T-helper 1 cell treated with Interleukin-12 subunit alpha and Interleukin-12 subunit beta and Interleukin-4 antibody, amounts not matched to agents 30 μg/mL and 1 μg/mL, for 36 hours (primary cell): Measurements from ENCODE around the gene ZNF398.

ENCODE experiments used
- H3K27ac Mint-ChIP-seq: one replicate; pipeline ENCODE4 v1.8.0; 2021; ENCODE audit warnings: mild to moderate bottlenecking, mixed read lengths
- H3K27me3 Mint-ChIP-seq: one replicate; pipeline ENCODE4 v1.8.0; 2021; ENCODE audit warnings: low read depth, mixed read lengths
- H3K36me3 Mint-ChIP-seq: one replicate; pipeline ENCODE4 v1.8.0; 2021; ENCODE audit warnings: low read depth, mixed read lengths
- H3K4me1 Mint-ChIP-seq: one replicate; pipeline ENCODE4 v1.8.0; 2021; ENCODE audit warnings: low read depth, mixed read lengths
- H3K4me3 Mint-ChIP-seq: one replicate; pipeline ENCODE4 v1.8.0; 2021; ENCODE audit warnings: mild to moderate bottlenecking, moderate library complexity, mixed read lengths
- H3K9me3 Mint-ChIP-seq: one replicate; pipeline ENCODE4 v1.8.0; 2021; ENCODE audit warnings: mixed read lengths

The ZNF398 gene

DNA sequence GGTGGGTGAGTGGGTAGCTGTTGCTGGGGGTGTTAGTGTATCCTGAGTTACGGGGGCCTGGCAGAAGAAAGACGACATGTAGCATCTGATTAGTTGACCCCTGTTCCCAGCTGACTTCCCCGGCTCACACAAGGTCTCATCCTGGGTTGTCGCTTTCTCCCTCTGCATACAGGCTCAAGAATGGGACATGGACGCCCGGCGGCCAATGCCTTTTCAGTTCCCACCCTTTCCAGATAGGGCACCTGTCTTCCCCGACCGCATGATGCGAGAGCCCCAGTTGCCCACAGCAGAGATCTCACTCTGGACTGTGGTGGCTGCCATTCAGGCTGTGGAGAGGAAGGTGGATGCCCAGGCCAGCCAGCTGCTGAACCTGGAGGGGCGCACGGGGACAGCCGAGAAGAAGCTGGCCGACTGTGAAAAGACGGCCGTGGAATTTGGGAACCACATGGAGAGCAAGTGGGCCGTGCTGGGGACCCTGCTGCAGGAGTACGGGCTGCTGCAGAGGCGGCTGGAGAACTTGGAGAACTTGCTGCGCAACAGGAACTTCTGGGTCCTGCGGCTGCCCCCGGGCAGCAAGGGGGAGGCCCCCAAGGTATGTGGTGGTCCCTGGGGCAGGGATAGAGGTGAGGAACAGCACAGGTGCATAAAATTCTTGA is 51.0 kb downstream of the ZNF398 start:
- H3K27me3 Mint-ChIP-seq: no peaks in the 10 kb centered on the region
- no peaks in the 10 kb centered on the region for H3K9me3 Mint-ChIP-seq
- H3K36me3 Mint-ChIP-seq: peaks cover 36% of the 10 kb centered on the region
- H3K4me1 Mint-ChIP-seq: peaks cover 42% of the 10 kb centered on the region
- no peak overlapping the region for H3K27ac Mint-ChIP-seq
- H3K4me3 Mint-ChIP-seq: no peak overlapping the region

DNA sequence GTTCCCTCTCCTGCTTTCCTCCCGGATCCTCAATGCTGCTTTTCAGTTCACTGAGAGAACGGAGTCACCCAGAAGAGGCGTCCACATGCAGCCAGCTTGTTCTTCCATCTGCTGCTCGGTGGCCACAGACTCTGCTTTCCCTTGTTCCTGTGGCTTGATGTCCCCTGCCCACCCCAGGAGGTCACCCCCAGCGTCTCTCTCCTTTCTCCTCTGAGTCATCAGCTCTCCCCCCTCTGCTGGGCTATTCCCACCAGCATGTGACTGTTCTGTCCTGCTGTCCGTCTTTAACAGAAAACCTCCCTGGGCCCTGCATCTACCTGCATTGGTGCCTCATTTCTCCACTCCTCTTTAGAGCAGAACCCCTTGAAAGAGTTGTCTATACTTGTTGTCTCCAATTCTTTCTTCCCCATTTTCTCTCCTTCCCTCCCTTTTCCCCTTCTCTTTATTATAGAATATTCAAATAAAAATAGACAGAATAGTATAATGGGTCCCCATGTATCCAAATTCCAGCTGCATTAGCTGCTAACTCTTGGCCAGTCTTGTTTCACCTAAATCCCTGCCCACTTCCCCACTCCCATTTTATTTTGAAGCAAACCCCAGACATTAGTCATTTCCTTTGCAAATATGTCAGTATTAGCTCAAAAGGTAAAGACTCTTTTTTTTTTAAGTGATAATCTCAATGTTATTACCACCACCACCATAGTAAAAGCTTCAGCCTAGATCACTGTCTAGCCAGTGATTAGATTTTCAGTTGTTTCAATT is 52.2 kb downstream of the ZNF398 start:
- H3K27ac Mint-ChIP-seq: peak overlapping the region; percentile 26
- peaks cover 45% of the 10 kb centered on the region for H3K36me3 Mint-ChIP-seq
- H3K4me3 Mint-ChIP-seq: no peak overlapping the region
- peaks cover 49% of the 10 kb centered on the region for H3K4me1 Mint-ChIP-seq
- H3K27me3 Mint-ChIP-seq: no peaks in the 10 kb centered on the region
- H3K9me3 Mint-ChIP-seq: no peaks in the 10 kb centered on the region

DNA sequence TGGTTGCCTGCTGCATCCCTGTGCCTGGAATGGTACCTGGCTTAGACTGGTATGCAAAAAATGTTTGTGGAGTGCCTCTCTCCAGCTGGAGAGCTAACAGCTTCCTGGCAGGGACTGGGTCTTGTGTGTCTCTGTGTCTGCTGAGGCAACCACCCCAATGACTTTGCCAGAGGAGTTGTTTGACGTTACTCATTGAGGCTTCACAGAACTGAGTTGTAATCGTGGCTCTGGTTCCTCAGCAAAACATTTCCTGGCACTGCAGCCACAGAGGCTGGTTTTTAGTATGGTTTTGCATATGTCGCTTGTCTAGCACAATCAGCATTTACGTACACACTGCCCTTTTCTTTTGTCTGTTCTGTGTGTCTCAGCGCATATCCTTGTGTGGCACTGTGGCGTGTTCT is 55.6 kb downstream of the ZNF398 start:
- H3K4me1 Mint-ChIP-seq: peaks cover 40% of the 10 kb centered on the region
- H3K9me3 Mint-ChIP-seq: no peaks in the 10 kb centered on the region
- H3K4me3 Mint-ChIP-seq: peak overlapping the region; percentile 62
- peak overlapping the region; percentile 96 for H3K27ac Mint-ChIP-seq
- no peaks in the 10 kb centered on the region for H3K27me3 Mint-ChIP-seq
- H3K36me3 Mint-ChIP-seq: peaks cover 63% of the 10 kb centered on the region

DNA sequence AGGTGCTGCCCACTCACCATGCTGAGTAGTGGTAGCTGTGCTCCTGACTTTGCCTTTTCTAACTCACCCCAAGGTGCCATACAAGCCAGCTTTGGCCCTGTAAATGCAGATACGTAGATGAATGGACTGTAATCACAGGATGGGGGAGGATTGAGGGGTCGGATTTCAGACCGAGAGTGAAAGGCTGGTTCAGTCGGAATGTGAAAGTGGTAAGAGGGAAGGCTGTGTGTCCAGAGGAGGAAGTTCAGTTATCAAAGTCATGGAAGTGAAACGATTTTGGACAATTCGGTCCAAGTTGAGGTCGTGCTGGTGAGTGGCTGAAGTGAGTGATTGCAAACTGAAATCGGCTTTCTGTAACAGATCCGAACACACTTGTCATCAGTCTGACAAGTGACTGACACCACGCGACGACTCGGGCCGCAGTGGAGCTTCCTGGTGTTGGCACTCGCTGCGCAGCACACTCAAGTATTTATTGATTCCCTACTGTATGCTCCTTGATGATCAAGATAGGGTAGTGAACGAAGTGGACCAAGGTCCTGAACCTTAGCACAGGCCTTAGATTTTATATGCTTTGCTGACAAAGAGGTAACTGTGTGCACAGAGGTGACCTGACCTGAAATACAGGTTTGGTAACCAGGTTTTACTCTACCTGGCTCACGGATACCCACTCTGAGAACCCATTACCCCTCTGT is 58.6 kb downstream of the ZNF398 start:
- no peaks in the 10 kb centered on the region for H3K9me3 Mint-ChIP-seq
- no peaks in the 10 kb centered on the region for H3K27me3 Mint-ChIP-seq
- peaks cover 35% of the 10 kb centered on the region for H3K4me1 Mint-ChIP-seq
- H3K27ac Mint-ChIP-seq: peak overlapping the region; percentile 71
- peaks cover 61% of the 10 kb centered on the region for H3K36me3 Mint-ChIP-seq
- H3K4me3 Mint-ChIP-seq: no peak overlapping the region

DNA sequence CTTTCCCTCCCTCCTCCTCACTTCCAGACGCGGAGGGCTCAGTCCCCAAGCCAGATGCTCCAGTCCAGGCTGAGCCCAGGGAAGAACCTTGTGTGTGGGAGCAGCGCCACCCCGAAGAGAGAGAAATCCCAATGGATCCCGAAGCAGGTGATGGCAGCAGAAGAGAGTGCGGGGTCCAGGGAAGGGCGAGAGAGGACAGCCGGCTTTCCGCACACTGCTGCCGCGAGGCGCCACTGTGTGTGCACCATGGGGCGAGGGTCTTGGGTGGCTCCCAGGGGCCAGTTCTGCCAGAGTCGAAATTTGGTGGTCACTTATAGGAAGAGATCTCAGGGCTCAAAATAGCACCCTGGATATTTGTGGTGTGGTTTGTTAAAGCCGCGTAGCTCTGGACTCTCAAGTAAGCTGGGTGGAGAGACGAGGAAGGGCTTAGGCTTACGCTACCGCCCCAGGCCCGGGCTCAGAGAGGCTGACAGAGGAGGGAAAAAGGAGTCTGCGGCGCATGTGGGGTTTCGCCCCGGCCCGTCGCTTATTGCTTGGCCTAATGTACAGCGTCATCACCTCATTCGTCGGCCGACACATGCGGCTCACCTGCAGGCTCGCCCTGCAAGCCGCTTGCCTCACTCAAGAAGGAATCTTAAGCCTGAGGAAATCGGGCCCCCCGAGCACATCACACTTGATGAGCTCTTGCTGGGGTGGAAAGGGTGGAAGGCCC is 60.2 kb downstream of the ZNF398 start:
- H3K27ac Mint-ChIP-seq: no peak overlapping the region
- H3K9me3 Mint-ChIP-seq: no peaks in the 10 kb centered on the region
- H3K36me3 Mint-ChIP-seq: peaks cover 62% of the 10 kb centered on the region
- no peaks in the 10 kb centered on the region for H3K27me3 Mint-ChIP-seq
- peaks cover 30% of the 10 kb centered on the region for H3K4me1 Mint-ChIP-seq
- no peak overlapping the region for H3K4me3 Mint-ChIP-seq

DNA sequence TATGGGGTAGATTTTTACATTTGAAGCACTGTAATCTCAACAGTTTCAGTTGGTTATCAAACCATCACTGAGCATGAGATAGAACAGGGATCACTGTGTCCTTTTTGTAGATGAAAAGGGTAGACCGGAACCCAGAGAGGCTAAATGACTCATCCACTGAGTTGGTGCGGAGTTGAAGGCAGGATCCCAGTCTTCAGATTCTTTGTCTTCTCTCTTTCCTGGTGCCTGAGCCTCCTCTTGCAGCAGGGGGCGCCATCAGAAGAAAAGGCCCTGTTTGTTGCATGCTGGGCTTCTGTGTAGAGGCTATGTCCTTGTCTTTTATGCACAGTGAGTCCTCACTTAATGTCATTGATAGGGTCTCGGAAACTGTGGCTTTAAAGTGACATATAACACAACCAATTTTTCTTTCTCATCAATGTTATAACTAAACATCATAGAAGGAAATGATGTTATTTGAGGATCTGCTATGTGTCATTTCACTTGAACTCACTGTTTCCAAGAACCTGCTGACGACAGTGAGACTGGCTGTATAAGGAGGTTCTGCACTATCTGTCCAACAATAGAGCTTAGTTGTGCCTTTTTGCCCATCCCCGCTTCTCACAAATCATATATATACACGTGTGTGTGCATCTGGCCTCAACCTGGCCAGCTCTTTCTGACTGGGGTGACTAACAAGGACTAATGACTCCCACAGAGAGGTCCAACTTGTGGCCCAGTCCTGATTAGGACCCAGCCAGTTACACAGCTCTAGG is 62.4 kb downstream of the ZNF398 start:
- no peaks in the 10 kb centered on the region for H3K9me3 Mint-ChIP-seq
- no peaks in the 10 kb centered on the region for H3K27me3 Mint-ChIP-seq
- peaks cover 13% of the 10 kb centered on the region for H3K4me1 Mint-ChIP-seq
- H3K27ac Mint-ChIP-seq: peak overlapping the region; percentile 80
- no peak overlapping the region for H3K4me3 Mint-ChIP-seq
- peaks cover 52% of the 10 kb centered on the region for H3K36me3 Mint-ChIP-seq

DNA sequence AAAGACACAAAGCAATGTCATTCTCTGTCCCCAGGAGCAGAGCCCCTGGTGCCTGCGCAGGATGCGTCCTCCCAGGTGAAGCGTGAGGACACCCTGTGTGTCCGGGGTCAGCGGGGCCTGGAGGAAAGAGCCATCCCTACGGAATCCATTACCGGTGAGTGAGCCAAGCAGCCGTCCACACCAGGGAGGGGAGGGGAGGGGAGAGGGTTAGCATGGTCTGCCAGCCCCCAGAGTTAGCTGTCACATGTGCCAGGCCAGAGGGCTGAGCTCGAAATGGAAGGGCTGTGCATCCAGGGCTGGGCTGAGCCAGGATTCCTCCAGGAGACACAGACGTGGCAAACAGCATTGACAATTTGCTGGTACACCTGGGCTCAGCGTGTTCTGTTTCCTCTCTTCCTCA is 63.3 kb downstream of the ZNF398 start:
- Mint-ChIP-seq H3K27ac (no peak overlapping the region), H3K27me3 (no peaks in the 10 kb centered on the region), H3K36me3 (peaks cover 50% of the 10 kb centered on the region), H3K4me3 (no peak overlapping the region), H3K4me1 (peaks cover 11% of the 10 kb centered on the region), H3K9me3 (no peaks in the 10 kb centered on the region)

DNA sequence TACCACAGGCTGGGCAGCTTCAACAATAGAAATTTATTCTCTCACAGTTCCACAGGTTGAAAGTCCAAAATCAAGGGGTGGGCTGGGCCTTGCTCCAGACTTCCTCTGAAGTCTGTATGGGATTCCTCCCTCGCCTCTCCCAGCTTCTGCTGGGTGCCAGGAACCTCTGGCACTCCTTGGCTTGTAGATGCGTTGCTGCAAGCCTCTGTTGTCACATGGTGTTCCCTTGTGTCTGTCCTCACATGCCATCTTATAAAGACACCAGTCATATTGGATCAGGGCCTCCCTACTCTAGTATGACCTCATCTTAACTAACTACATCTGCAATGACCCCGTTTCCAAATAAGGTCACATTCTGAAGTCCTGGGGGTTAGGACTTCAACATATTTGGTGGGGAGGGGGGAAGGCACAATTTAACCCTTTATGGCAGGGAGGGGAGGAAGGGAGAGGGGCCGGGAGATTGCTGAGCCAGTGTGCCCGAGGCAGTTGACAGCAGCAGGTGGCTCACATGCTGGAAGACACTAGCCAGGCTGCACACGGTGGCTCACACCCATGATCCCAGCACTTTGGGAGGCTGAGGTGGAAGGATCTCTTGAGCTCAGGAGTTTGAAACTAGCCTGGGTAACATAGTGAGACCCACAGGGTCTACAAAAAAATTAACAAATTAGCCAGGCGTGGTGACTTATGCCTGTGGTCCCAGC is 66.9 kb downstream of the ZNF398 start:
- H3K27me3 Mint-ChIP-seq: no peaks in the 10 kb centered on the region
- no peaks in the 10 kb centered on the region for H3K9me3 Mint-ChIP-seq
- peaks cover 9% of the 10 kb centered on the region for H3K4me1 Mint-ChIP-seq
- H3K36me3 Mint-ChIP-seq: peaks cover 49% of the 10 kb centered on the region
- H3K27ac Mint-ChIP-seq: no peak overlapping the region
- no peak overlapping the region for H3K4me3 Mint-ChIP-seq

DNA sequence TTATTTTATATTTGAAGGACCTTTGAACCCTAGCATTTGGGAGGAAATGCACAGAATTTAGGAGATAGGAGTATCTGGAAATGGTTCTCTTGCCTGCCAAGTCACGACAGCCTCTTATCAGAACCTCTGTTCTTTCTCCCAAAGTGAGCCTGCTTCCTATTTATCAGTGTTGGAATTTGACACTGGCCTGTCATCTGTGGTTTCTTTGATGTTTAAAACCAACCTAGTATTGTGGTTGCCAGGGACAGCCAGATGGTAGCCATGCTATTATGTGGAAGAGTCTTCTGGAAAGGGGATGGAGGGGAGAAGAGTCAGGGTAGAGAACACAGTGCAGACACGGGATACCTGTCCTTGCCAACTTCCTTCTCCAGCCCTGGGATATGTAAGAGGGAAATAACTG is 69.1 kb downstream of the ZNF398 start:
- Mint-ChIP-seq H3K4me1 (no peaks in the 10 kb centered on the region), H3K27ac (no peak overlapping the region), H3K36me3 (peaks cover 47% of the 10 kb centered on the region), H3K9me3 (no peaks in the 10 kb centered on the region), H3K4me3 (no peak overlapping the region), H3K27me3 (no peaks in the 10 kb centered on the region)

DNA sequence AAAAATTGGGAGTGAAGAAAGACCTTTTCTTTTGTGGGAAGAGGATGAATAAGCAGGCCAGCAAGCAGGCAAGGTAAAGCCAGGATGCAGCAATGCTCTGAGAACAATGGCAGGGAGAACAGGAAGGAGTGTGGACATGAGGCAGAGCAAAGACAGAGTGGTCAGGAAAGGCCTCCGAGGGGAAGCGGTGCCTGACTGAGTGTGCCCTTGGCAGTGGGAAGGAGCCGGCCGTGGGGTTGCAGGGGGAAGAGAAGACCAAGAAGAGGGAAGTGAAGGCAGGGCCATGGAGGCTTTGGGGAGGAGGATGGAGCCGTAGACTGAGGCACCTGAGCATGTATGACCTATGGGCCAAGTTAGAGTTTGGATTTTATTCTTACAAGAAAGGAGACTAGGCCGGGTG is 70.3 kb downstream of the ZNF398 start:
- no peak overlapping the region for H3K27ac Mint-ChIP-seq
- H3K36me3 Mint-ChIP-seq: peaks cover 45% of the 10 kb centered on the region
- H3K4me1 Mint-ChIP-seq: no peaks in the 10 kb centered on the region
- H3K4me3 Mint-ChIP-seq: no peak overlapping the region
- H3K9me3 Mint-ChIP-seq: no peaks in the 10 kb centered on the region
- H3K27me3 Mint-ChIP-seq: no peaks in the 10 kb centered on the region

DNA sequence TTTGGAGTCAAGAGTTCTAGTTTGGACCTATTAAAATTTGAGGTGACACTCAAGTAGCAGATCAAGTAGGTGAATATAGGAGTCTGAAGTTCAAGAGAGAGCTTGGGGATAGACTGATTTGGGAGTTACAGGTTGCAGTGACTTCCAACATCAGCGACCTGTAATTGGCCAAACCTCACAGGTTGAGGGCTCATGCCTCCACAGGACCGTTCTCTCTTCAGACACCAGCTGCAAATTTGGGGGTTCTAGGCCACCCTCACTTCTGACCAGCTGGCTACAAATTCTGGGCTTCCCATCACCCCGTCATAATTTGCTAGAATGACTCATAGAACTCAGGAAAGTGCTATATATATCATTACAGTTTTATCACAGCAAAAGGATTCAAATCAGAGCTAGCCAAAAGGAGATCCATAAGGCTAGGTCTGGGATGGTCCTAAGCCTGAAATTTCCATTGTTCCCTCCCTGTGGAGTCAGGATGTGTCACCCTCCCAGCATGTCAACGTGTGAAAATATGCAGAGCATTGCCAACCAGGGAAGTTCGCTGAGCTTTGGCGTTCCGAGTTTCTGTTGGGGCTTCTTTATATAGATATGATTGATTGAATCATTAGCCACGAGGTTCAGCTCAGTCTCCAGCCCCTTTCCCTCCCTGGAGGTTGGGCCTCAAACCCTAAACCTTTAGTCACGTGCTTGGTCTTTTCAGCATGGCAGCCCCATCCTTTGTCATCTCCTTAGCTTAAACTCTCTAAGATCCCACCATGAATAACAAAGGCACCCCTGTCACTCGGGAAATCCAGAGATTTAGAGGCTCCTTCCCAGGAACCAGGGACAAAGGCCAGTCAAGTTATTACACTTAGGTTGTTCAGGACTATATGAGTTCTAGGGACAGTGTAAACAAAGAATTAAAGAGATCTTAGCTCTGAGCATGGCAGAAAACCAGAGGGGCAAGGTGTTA is 71.5 kb downstream of the ZNF398 start:
- no peak overlapping the region for H3K27ac Mint-ChIP-seq
- H3K4me3 Mint-ChIP-seq: no peak overlapping the region
- H3K36me3 Mint-ChIP-seq: peaks cover 42% of the 10 kb centered on the region
- H3K27me3 Mint-ChIP-seq: no peaks in the 10 kb centered on the region
- H3K4me1 Mint-ChIP-seq: no peaks in the 10 kb centered on the region
- H3K9me3 Mint-ChIP-seq: no peaks in the 10 kb centered on the region

DNA sequence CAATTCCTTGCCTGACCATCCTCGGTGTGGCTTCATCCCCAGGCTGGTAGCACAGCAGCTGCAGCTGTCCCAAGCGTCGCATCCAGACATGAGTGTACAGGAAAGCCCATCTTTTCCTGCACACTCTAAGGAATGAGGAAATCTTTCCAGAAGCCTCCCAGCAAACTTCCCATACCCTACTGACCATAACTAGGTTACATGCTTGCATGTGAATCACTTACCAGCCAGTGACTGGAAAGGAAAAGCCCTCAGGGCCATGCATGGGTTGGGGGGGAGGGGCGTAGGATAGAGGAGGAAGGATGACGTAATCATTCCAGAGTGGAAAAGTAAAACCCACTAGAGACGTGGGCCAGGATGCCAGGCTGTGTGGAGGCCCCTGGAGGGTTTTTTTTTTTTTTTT is 73.3 kb downstream of the ZNF398 start:
- H3K27ac Mint-ChIP-seq: no peak overlapping the region

DNA sequence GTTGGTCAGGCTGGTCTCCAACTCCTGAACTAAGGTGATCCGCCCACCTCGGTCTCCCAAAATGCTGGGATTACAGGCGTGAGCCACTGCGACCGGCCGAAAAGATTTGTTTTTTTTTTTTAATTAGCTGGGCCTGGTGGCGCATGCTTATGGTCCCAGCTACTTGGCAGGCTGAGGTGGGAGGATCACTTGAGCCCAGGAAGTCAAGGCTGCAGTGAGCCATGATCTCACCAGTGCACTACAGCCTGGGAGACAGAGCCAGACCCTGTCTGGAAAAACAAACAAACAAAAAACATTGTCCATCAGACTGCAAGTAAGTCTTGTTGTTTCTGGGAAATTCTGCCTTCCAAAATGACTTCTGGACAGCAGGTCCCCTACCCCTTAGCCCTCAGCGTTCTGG is 75.9 kb downstream of the ZNF398 start:
- no peaks in the 10 kb centered on the region for H3K9me3 Mint-ChIP-seq
- no peaks in the 10 kb centered on the region for H3K4me1 Mint-ChIP-seq
- peaks cover 29% of the 10 kb centered on the region for H3K36me3 Mint-ChIP-seq
- H3K27me3 Mint-ChIP-seq: no peaks in the 10 kb centered on the region
- H3K27ac Mint-ChIP-seq: no peak overlapping the region
- H3K4me3 Mint-ChIP-seq: no peak overlapping the region

More for the DNA sequence above, 73.3 kb downstream of the ZNF398 start:
- Mint-ChIP-seq H3K4me3 (no peak overlapping the region), H3K4me1 (no peaks in the 10 kb centered on the region), H3K27me3 (no peaks in the 10 kb centered on the region), H3K9me3 (no peaks in the 10 kb centered on the region), H3K36me3 (peaks cover 40% of the 10 kb centered on the region)
